Activated CD4-positive, CD25-positive, alpha-beta regulatory T cell treated with anti-CD3 and anti-CD28 coated beads, Interleukin-2, amount 50 U/mL, for 72 hours (primary cell): Measurements from ENCODE around the gene HTRA3.

Experiments used
- DNase-seq: peaks from one replicate; pipeline ENCODE4 v3.0.0; 2021

The HTRA3 gene

DNA sequence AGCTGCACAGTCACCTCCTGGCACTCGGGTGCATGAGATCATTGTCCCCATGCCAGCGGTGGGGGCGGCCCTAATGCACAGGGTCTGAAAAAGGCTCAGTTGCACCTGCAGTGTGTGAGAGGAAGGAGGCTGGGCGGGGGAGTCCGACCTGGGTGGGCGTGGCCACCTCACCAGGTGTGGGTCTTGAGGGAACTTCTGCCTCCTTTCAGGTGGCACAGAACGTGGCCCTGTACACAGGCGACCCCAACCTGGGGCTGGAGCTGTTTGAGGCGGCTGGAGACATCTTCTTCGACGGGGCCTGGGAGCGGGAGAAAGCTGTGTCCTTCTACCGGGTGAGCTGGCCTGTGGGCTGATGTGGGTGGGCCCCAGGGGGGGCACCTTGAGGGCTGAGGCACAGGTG, 34.3 kb upstream of the HTRA3 start:
- DNase-seq: no peak

- DNase-seq: no peak
Observed at GRCh38 chr4:8235686-8236085, 33.9 kb upstream of the HTRA3 start.

- DNase-seq: no peak
Observed at GRCh38 chr4:8236106-8236919, 33.2 kb upstream of the HTRA3 start.

DNA sequence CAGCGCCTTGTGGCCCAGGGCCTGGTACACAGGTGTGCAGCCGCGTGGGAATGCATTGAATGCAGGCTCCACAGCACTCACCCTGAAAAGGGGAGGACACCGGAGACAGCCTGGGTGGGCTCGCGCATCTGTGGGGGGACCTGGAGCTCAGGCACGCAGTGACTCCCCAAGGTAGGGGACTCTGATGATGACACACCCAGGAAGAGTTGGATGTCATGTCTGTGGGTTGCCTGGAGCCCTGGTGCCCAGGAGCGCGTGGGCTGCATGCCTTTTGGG, 32.7 kb upstream of the HTRA3 start:
- DNase-seq: no peak

GRCh38 chr4:8237256-8237989, 32.1 kb upstream of the HTRA3 start:
- DNase-seq: no peak

GRCh38 chr4:8238036-8238511, 31.5 kb upstream of the HTRA3 start:
- no peak for DNase-seq

GRCh38 chr4:8238515-8239053, 31.0 kb upstream of the HTRA3 start:
- no peak for DNase-seq

DNA sequence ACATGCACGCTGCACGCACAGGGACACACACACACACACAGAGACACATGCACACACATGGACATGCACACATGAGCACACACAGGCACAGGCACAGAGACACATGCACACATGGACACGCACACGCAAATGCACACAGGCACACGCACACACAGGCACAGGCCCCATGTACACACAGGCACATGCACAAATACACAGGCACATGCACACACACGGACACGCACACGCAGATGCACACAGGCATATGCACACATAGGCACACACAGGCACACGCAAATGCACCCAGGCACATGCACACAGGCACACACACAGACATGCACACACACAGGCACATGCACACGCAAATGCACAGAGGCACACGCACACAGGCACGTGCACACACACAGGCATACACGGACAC, 30.3 kb upstream of the HTRA3 start:
- no peak for DNase-seq

GRCh38 chr4:8239661-8240060, 29.9 kb upstream of the HTRA3 start:
- DNase-seq: no peak

DNA sequence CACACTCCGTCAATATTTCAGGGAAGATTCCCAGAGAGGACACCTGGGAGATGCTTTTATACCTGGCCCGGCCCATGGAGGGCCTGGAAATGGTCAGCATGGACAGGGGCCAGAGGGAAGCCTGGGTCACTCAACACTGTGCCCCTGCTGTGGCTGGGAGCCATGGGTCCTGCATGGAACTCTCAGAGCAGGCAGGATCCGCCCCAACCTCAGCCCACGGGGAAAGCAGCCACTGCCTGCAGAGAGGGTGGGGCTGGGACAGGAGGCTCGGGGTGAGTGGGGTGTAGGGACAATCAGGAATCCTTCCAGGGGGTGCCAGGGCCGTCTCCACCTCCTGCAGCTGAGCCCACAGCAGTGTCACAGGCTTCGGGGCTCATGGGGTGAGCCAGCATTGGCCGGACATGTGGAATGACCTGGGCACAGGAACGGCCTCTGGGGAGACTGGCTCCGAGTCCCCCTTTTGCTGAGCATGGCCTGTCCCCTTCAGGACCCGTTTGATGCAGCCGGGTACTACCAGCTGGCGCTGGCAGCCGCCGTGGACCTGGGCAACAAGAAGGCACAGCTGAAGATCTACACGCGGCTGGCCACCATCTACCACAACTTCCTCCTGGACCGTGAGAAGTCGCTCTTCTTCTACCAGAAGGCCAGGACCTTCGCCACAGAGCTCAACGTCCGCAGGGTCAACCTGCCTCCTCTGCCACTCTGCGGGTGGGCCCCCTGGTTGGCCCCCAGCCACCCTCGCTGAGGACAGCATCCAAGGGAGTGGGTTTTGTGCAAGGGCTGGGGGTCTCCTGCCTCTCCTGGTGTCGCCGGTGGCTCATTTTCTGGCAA, 29.1 kb upstream of the HTRA3 start:
- DNase-seq: no peak

DNA sequence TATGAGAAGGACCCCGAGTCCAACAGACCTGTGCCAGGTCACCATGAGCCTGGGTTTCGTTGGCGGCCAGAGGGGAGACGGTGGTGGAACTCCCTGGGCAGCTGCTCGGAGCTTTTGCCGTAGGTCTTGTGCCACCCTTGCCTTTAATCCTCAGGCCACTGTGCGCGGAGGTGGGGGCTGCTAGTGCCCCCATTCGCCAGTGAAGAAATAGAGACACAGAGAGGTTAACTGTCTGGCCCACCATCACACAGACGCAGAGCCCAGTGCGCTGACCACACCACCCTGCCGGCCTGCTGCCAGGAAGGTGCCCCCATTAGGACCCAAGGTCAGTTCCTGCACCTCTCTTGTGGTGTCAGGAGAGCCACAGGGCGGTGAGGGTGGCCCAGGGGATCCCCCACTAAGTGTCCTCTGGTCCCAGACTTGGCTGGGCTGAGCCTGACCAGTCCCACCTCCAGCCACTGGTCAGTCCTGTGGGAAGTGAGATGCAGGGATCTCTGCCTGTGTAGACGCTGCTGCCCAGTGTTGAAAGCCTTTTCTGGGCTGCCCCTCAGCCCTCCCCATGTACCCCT, 28.3 kb upstream of the HTRA3 start:
- DNase-seq: no peak

- peak; percentile 90 for DNase-seq
Observed at GRCh38 chr4:8241895-8242696, 27.5 kb upstream of the HTRA3 start.

DNA sequence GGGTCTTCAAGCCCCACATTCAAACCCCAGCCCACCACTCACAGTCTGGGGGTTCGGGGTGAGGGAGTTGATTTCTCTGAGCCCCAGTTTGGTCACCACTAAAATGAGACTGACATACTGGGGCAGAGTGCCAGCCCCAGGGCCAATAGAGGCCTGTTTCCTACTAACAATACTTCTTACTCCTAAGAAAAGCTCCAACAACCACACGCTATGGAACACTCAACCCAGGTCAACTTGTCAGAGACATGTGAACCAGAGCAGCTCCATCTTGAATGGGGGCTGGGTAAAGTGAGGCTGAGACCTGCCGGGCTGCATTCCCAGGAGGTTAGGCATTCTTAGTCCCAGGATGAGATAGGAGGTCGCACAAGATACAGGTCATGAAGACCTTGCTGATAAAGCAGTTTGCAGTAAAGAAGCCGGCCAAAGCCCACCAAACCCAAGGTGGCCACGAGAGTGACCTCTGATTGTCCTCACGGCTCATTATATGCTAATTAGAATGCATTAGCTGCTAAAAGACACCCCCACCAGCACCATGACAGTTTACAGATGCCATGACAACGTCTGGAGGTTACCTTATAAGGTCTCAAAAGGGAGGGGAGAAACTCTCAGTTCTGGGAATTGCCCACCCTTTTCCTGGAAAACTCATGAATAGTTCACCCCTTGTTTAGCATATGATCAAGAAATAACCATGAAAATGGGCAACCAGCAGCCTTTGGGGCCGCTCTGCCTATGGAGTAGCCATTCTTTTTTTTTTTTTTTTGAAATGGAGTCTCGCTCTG, 26.6 kb upstream of the HTRA3 start:
- DNase-seq: no peak

DNA sequence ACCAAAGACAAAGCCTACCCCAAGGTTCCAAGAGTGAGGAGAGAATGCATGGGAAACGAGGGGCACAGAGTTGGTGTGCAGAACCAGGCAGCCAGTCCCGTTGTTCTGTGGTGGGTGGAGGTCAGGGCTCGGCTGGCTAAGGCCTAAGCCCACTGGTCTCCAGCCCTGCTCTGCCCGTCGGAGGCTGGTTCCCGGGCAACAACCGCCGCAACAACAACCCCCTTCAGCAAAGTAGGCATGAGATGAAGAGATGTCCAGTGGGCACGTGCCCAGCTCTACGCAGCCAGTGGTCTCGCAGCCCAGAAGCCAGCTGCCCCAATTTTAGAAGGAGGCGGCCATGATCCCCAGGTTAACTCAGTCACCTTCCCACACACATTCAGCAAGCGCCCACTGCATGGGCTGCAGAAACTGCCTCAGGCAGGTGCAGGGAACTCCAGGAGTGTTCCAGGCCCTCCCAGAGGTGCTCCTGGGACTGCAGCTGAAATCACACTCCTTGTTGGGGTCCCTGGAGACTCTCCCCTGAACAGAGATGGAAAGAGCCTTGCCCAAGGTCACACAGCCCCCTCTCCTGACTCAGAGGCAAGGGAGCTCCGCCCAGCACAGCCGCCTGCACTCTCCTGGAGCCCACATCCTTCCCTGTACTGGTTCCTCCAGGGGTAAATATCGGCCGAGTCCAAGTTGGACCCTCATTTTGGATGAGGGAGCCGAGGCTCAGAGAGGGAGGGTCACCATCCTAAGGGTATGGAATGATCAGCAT, 25.4 kb upstream of the HTRA3 start:
- DNase-seq: no peak

DNA sequence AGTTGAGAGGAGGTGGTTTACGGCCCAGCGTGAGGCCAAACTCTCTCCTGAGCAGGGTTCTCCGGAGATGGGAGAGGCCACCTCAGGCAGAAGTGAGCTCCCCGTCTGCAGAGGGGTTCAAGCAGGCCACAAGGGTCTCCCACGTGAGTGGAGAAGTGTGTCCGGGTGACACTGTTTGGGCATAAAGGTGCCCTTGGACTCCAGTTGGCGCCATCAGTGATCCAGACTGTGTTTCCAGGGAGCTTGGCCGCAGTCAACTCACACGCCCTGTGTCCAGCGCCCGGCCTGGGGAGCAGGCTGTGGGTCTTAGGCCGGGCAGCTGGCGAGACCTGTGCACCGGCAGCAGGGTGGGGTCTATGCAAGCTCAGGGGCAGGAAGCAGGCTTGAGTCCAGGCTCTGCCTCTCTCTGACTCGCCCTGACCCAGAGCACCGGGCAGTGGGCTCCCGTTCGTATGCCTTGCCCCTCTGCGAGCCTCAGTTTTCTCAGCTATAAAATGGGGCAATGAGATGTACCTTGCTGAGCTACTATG, 24.6 kb upstream of the HTRA3 start:
- DNase-seq: no peak

DNA sequence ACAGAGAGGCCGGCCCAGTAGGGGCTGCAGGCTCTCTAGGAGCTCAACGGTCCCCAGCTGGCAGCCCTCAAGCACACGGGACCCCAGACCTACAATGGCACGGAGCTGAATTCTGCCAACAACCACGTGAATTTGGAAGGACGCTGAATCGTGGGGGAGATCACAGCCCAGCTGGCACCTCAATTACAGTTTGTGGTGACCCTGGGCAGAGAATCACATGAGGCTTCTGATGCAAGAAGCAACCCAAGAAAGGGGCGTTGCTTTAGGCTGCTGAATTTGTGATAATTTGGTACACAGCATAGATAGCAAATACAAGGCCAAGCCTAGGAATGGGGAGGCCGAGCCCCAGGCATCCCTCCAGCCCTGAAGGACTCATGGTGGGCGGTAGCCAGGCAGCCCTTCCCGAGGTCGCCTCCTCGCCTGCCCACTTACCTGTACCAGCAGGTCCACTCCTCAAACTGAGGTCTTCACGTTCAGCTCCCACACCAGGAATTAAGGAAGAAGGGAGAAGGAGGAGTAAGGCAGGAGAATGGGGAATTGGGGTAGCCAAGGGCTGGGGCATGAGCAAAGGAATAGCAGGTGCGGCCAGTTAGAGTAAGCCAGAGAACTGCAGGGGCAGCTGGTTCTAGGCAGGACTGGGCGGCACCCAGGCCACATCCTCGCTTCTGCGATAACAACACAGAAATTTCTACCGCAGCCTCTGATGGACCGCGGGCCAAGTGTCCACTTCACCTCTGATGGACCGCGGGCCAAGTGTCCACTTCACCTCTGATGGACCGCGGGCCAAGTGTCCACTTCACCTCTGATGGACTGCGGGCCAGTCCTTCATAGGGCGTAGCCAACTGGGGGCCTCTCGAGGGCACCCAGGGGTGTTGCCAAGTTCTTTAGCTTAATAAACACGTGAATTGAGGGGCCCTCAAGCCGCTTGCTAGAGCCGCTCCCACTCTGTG, 23.4 kb upstream of the HTRA3 start:
- DNase-seq: no peak

GRCh38 chr4:8247047-8247930, 22.3 kb upstream of the HTRA3 start:
- no peak for DNase-seq

- DNase-seq: no peak
Observed at GRCh38 chr4:8248091-8248490, 21.5 kb upstream of the HTRA3 start.
